ENCODE measurements around the gene LHPP.

GRCh38 chr10:124632566-124632965 is 170.9 kb downstream of the LHPP start:
- TF ChIP-seq CTCF (conservative IDR thresholded peaks at IDR 0.05) = no peak
- no peak for TF ChIP-seq EZH2 (IDR thresholded peaks at IDR 0.05; ENCODE audit: low read depth)
